Measurements from ENCODE around the gene PTH1R. TPM values are rescaled to one million over a fixed set of nuclear protein-coding genes. Genes with fewer than 3 reads are reported as not detected.

PTH1R gene
- total RNA-seq, 4 donors from 2014 or later, result 2.1 to 26.8 (median 14.5) TPM

- intact Hi-C loops (cut with DNase I), result no loop called here
- H3K4me1 ChIP-seq, result peaks cover 76 to 91% (median 90%) of the 10 kb centered on the region in 4 donors
- H3K4me3 ChIP-seq, result no peak overlapping the region
- DNase-seq (ENCODE audit: extremely low spot score), result no peak
- peak overlapping the region in 2 of 4 donors; percentile 25 to 43 for H3K27ac ChIP-seq (replicated peaks in 1 of 4)
- WGBS, result 66% methylated on average over 15 of the region's 19 CpGs
- TF ChIP-seq POLR2AphosphoS5 (IDR thresholded peaks at IDR 0.05) (peak in 1 of 2 donors; percentile 21), EP300 (IDR thresholded peaks at IDR 0.05) (no peak)
- H3K36me3 ChIP-seq, result peaks cover 0 to 7% (median 2%) of the 10 kb centered on the region in 4 donors
- H3K27me3 ChIP-seq, result no peaks in the 10 kb centered on the region
- no peaks in the 10 kb centered on the region for H3K9me3 ChIP-seq
Measured at GRCh38 chr3:46947981-46948791, 70.7 kb downstream of the PTH1R start.

- H3K4me1 ChIP-seq, result peaks cover 75 to 91% (median 90%) of the 10 kb centered on the region in 4 donors
- 62% methylated on average over 5 of the region's 6 CpGs for WGBS
Measured at GRCh38 chr3:46948830-46949671, 71.5 kb downstream of the PTH1R start.

GRCh38 chr3:46950177-46950576 lies 72.7 kb downstream of the PTH1R start:
- Histone ChIP-seq H3K36me3 (peaks cover 0 to 7% (median 2%) of the 10 kb centered on the region in 4 donors), H3K4me3 (no peak overlapping the region), H3K9me3 (no peaks in the 10 kb centered on the region), H3K4me1 (peaks cover 75 to 91% (median 90%) of the 10 kb centered on the region in 4 donors), H3K27ac (replicated peaks in 1 of 4) (no peak overlapping the region), H3K27me3 (no peaks in the 10 kb centered on the region)
- no peak for DNase-seq (ENCODE audit: extremely low spot score)
- no peak for TF ChIP-seq CTCF (IDR thresholded peaks at IDR 0.05)
- TF ChIP-seq POLR2A (IDR thresholded peaks at IDR 0.05; ENCODE audit: low read depth), result no peak
- no peak for TF ChIP-seq EP300 (IDR thresholded peaks at IDR 0.05)
- intact Hi-C loops (cut with DNase I), result no loop called here
- WGBS, result 100% methylated on average over 2 of the region's 2 CpGs

More at GRCh38 chr3:46948830-46949671, 71.5 kb downstream of the PTH1R start:
- H3K27me3 ChIP-seq, result no peaks in the 10 kb centered on the region
- intact Hi-C loops (cut with DNase I), result no loop called here
- no peak for DNase-seq (ENCODE audit: extremely low spot score)
- H3K36me3 ChIP-seq, result peaks cover 0 to 7% (median 2%) of the 10 kb centered on the region in 4 donors
- H3K27ac ChIP-seq (replicated peaks in 1 of 4), result peak overlapping the region in 3 of 4 donors; percentile 5 to 43 (median 25)
- TF ChIP-seq POLR2AphosphoS5 (IDR thresholded peaks at IDR 0.05) (peak in 1 of 2 donors; percentile 8), CTCF (IDR thresholded peaks at IDR 0.05) (no peak), POLR2A (IDR thresholded peaks at IDR 0.05; ENCODE audit: low read depth) (no peak), EP300 (IDR thresholded peaks at IDR 0.05) (no peak)
- no peaks in the 10 kb centered on the region for H3K9me3 ChIP-seq
- no peak overlapping the region for H3K4me3 ChIP-seq

GRCh38 chr3:46950650-46951241 lies 73.2 kb downstream of the PTH1R start:
- Histone ChIP-seq H3K4me1 (peaks cover 78 to 94% (median 93%) of the 10 kb centered on the region in 4 donors), H3K36me3 (peaks cover 0 to 7% (median 2%) of the 10 kb centered on the region in 4 donors), H3K27ac (replicated peaks in 1 of 4) (no peak overlapping the region), H3K9me3 (no peaks in the 10 kb centered on the region), H3K27me3 (no peaks in the 10 kb centered on the region), H3K4me3 (no peak overlapping the region)
- no peak for DNase-seq (ENCODE audit: extremely low spot score)
- intact Hi-C loops (cut with DNase I), result no loop called here
- TF ChIP-seq CTCF (IDR thresholded peaks at IDR 0.05), result no peak
- TF ChIP-seq POLR2AphosphoS5 (IDR thresholded peaks at IDR 0.05), result no peak
- no peak for TF ChIP-seq EP300 (IDR thresholded peaks at IDR 0.05)
- no peak for TF ChIP-seq POLR2A (IDR thresholded peaks at IDR 0.05; ENCODE audit: low read depth)
- WGBS, result 72% methylated on average over 7 of the region's 7 CpGs

Measured in esophagus muscularis mucosa (tissue), 4 donors.